ENCODE data around the gene UMODL1.

GRCh38 chr21:42148097-42148496 lies 77.0 kb downstream of the UMODL1 start:
- no peak for TF ChIP-seq CTCF (IDR thresholded peaks at IDR 0.05)
- no peak for TF ChIP-seq REST (IDR thresholded peaks at IDR 0.05; ENCODE audit: insufficient read depth in 1 of 2, low read depth in 2 of 2, low read length in 1 of 2)
- TF ChIP-seq SIN3A (IDR thresholded peaks at IDR 0.05; ENCODE audit: borderline replicate concordance, insufficient read depth, low read depth, low read length): no peak
